GM21528 (cell line): ENCODE results near the gene GGPS1.
"Not testable (repeated sequence)": the region's sequence is repeated elsewhere in the genome, so short reads cannot be mapped to it uniquely, and the experiment has no call there.

Experiments used
- ATAC-seq: cut with Tn5 transposase; IDR thresholded peaks from one replicate; pipeline ENCODE4 v1.9.1; 2021; ENCODE audit warnings: mild to moderate bottlenecking, moderate library complexity; ENCODE audit not compliant: unreplicated experiment, low FRiP score

The GGPS1 gene

DNA sequence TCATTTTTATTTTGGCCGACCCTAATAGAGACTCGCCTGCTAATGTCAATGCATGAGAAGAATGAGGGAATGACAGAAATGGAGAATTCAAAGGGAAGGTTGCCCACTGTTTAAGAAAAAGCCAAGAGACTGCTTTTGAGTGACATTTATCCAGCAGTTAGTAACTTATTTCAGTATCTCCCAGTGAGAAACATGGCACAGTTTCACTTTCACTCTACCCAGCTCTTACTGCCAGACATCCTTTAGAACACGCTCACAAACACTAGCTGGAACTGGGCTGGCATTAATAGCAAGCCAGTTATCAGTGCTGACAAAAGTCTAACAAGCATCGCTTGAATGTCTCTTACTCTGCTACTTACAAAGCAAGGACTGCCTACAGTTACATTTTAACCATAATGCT lies 8.5 kb downstream of the GGPS1 start:
- ATAC-seq: no peak

DNA sequence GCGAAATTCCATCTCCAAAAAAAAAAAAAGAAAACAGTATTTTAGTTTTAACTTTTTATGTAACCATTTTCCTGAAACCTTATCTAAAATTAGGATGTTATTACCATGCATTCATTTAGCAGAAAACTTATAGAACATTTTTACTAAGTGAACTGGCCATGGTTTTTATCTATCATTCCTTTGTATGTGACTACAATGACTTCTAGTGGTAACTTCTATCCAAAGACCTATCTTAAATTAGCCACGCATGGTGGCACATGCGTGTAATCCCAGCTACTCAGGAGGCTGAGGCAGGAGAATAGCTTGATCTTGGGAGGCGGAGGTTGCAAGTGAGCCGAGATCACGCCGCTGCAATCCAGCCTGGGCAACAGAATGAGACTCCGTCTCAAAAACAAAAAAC lies 11.4 kb downstream of the GGPS1 start:
- ATAC-seq: no peak

GRCh38 chr1:235341334-235341733 lies 13.0 kb downstream of the GGPS1 start:
- no peak for ATAC-seq

DNA sequence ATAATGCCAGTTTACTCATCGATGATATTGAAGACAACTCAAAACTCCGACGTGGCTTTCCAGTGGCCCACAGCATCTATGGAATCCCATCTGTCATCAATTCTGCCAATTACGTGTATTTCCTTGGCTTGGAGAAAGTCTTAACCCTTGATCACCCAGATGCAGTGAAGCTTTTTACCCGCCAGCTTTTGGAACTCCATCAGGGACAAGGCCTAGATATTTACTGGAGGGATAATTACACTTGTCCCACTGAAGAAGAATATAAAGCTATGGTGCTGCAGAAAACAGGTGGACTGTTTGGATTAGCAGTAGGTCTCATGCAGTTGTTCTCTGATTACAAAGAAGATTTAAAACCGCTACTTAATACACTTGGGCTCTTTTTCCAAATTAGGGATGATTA lies 13.7 kb downstream of the GGPS1 start:
- ATAC-seq: no peak

DNA sequence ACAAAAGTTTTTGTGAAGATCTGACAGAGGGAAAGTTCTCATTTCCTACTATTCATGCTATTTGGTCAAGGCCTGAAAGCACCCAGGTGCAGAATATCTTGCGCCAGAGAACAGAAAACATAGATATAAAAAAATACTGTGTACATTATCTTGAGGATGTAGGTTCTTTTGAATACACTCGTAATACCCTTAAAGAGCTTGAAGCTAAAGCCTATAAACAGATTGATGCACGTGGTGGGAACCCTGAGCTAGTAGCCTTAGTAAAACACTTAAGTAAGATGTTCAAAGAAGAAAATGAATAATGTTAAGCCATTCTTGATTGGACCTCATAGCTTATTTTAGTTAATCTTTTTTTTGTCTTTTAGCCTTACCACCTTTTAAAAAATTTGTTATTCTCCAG lies 14.1 kb downstream of the GGPS1 start:
- no peak for ATAC-seq

DNA sequence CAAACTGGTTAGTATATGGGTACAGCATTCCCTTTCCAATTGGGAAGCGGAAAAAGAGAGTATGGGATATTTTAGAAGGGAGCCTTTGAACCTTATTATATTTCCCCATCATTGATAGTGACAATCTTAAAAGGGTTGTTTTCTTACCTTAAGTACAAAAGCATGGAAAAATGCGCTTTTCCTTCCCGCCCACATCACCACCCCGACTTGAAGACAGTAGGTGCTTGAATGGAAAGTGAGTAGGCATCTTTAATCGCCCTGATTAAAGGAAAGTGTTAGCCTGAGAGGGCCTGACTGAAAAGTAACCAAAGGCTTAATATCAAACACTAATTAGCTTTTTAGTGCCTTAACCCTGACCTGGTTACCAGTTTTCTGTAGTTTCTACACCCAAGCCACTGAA lies 15.4 kb downstream of the GGPS1 start:
- no peak for ATAC-seq

DNA sequence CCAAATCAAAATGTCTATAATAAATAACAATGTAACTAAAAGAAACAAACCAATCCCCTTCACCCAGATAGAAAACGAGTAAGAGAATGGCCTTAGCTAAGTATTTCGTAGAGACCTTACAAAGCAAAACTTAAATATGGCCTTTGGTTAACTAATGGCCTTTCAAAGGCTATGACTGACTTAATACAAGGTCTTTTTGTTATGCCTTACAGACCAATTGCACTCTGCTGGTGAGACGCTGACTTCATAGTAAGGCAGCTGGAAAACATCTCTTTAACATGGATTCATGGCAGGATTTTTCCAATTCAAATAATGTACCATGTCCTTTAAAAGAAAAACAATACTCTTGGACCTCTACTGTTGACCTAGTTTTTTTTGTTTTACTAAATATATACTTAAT lies 23.1 kb downstream of the GGPS1 start:
- no peak for ATAC-seq

- ATAC-seq: no peak
These were observed 23.5 kb downstream of the GGPS1 start for GRCh38 chr1:235351898-235352297.

GRCh38 chr1:235357485-235358373 lies 29.4 kb downstream of the GGPS1 start:
- ATAC-seq: no peak

- no peak for ATAC-seq
These were observed 30.5 kb downstream of the GGPS1 start for GRCh38 chr1:235358899-235359298.

DNA sequence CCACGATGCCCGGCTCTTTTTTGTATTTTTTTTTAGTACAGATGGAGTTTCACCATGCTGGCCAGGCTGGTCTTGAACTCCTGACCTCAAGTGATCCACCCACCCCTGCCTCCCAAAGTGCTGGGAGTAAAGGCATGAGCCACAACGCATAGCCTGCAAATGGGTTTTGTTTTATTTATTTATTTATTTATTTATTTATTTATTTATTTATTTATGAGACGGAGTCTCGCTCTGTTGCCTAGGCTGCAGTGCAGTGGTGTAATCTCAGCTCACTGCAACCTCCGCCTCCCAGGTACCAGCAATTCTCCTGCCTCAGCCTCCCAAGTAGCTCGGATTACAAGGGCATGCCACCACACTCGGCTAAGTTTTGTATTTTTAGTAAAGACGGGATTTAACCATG lies 35.8 kb downstream of the GGPS1 start:
- not testable (repeated sequence) for ATAC-seq

DNA sequence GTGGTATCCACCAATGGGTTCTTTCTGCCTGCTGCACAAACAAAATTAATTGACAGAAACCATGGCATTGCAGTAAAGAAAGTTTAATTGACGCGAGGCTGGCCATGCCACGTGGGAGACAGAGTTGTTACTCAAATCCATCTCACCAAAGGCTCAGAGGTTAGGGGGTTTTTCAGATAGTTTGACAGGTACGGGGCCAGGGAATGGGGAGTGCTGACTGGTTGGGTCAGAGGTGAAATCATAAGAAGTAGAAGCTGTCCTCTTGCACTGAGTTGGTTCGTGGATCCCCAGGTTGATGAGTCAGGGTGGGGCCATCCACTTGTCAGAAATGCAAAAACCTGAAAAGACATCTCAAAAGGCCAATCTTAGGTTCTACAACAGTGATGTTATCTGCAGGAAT lies 37.9 kb downstream of the GGPS1 start:
- no peak for ATAC-seq

- peak; percentile 100 for ATAC-seq
These were observed 38.9 kb downstream of the GGPS1 start, which contains the start of gene TBCE for GRCh38 chr1:235367000-235367908. Gene TBCE (plus strand): TSS chr1:235367427. CDS start chr1:235380050, 12,623 bp downstream.

GRCh38 chr1:235368428-235368827 lies 40.1 kb downstream of the GGPS1 start:
- no peak for ATAC-seq

GRCh38 chr1:235369802-235370201 lies 41.4 kb downstream of the GGPS1 start:
- no peak for ATAC-seq

DNA sequence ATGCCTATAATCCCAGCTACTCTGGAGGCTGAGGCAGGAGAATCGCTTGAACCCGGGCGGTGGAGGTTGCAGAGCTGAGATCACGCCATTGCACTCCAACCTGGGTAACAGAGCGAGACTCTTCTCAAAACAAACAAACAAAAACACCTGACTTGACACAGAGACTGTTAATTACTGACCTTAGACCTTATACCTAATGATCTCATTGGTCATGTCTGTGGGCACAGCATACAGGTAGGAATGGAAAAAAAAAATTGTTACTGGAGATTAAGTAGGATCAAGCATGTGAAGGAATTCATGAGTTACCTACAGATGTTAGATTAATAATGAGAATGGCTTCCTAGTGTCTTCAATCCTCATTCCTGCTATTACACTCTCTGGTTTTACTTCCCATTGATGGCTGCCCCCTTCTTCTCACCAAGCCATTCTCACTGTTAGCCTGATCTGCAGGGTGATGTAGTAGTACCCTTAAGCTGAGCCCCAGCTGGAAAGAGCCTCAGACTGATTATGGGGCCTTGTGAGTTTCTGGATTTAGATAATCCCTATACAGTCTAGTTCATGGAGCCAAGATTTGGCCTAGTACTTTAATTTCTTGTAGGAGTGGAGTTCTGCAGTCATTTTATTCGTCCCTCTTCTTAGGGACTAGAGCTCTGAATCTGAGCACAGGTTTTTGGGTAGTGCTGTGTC lies 47.7 kb downstream of the GGPS1 start:
- no peak for ATAC-seq

- not testable (repeated sequence) for ATAC-seq
These were observed 49.9 kb downstream of the GGPS1 start for GRCh38 chr1:235378134-235378735.

- not testable (repeated sequence) for ATAC-seq
These were observed 53.8 kb downstream of the GGPS1 start for GRCh38 chr1:235381955-235382739.

GRCh38 chr1:235385633-235386032 lies 57.3 kb downstream of the GGPS1 start:
- not testable (repeated sequence) for ATAC-seq

DNA sequence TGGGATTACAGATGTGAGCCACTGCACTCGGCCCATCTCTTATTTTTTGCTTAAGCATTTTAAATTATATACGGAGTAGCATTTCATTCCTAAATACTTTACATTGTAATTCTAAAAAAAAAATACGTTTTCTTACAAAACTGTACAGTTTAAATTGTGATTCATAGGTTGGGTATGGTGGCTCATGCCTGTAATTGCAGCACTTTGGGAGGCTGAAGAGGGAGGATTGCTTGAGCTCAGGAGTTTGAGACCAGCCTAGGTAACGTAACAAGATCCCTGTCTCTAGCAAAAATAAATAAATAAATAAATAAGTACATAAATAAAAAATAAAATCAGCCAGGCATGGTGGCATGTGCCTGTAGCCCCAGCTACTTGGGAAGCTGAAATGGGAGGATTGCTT lies 63.5 kb downstream of the GGPS1 start:
- ATAC-seq: no peak
